ENCODE measurements around the gene TYW3. TPM values are rescaled to one million over a fixed set of nuclear protein-coding genes. Genes with fewer than 3 reads are reported as not detected.

Gene TYW3
- polyA plus RNA-seq, 2 donors, result 9.0 to 15.4 TPM

DNA sequence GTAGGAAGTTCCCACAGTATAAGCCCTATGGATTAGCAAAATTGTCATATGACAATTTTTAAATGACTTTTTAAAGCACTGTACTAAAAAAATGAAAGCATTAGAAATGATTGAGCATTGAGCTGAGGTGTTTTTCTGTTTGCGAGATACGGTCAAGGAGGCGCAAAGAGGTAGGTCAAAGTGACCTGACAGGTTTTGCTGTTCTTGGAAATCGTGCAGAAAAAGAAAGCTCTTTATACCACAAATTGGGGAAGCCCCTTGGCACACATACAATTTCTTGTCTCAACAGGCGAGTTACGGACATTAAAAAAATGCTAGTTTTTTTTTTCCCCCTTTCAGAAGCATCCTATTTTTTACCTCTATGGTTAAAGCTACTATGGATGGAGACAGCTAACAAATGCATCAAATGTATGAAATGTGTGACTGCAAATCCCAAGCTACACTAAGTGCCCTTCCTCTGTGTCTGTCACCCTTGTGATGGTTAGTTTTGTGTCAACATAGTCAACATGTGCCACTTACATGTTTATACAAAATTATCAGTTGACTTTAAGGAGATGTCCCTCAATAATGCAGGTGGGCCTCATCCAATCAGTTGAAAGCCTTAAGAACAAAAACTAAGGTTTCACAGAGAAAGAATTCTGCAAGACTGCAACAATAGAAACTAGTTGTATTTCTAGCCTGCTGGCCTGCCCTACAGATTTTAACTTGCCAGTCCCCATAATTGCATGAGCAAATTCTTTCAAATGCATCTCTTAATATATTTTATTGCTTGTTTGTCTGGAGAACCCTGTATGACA lies 29.4 kb upstream of the TYW3 start:
- Histone ChIP-seq H3K36me3 (ENCODE audit: control insufficient read depth in 2 of 2, insufficient read depth in 2 of 2, low read length in 1 of 2) (no peaks in the 10 kb centered on the region), H3K4me3 (ENCODE audit: low read depth in 1 of 2, low read length in 2 of 2) (no peak overlapping the region), H3K27ac (ENCODE audit: low read depth in 2 of 2, low read length in 1 of 2) (no peak overlapping the region), H3K9me3 (ENCODE audit: control insufficient read depth in 2 of 2, insufficient read depth in 1 of 2, low read depth in 1 of 2, low read length in 1 of 2) (no peaks in the 10 kb centered on the region), H3K27me3 (ENCODE audit: control insufficient read depth in 1 of 2, insufficient read depth in 2 of 2, low read length in 2 of 2) (no peaks in the 10 kb centered on the region), H3K4me1 (ENCODE audit: control insufficient read depth in 2 of 2, insufficient read depth in 2 of 2, low read length in 1 of 2) (no peaks in the 10 kb centered on the region)
- WGBS, 2 donors, result 60 to 66% methylated on average over 6 of the region's 6 CpGs

DNA sequence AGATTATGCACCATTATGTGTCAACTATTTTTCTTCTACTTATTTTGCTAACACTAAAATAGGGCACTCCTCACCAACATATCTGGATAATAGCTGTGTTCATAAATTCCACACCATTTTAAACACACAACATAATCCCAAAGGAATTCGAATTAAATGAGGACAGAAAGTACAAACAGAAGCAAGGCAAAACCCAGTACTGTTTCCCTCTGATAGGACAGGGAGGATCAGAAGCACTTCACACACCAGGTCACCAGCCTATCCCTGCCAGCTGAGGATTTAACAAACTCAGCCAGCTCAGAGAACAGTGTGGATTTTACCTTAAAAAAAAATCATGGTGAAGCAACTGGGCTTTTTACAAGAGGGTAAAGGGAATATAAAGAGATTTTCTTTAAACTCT lies 20.1 kb upstream of the TYW3 start:
- Histone ChIP-seq H3K27me3 (ENCODE audit: control insufficient read depth in 1 of 2, insufficient read depth in 2 of 2, low read length in 2 of 2) (no peaks in the 10 kb centered on the region), H3K9me3 (ENCODE audit: control insufficient read depth in 2 of 2, insufficient read depth in 1 of 2, low read depth in 1 of 2, low read length in 1 of 2) (no peaks in the 10 kb centered on the region), H3K36me3 (ENCODE audit: control insufficient read depth in 2 of 2, insufficient read depth in 2 of 2, low read length in 1 of 2) (peaks cover 5 to 10% of the 10 kb centered on the region in 2 donors), H3K27ac (ENCODE audit: low read depth in 2 of 2, low read length in 1 of 2) (no peak overlapping the region), H3K4me1 (ENCODE audit: control insufficient read depth in 2 of 2, insufficient read depth in 2 of 2, low read length in 1 of 2) (no peaks in the 10 kb centered on the region), H3K4me3 (ENCODE audit: low read depth in 1 of 2, low read length in 2 of 2) (no peak overlapping the region)
- 25 to 44% methylated on average over 1 of the region's 1 CpG for WGBS, 2 donors

DNA sequence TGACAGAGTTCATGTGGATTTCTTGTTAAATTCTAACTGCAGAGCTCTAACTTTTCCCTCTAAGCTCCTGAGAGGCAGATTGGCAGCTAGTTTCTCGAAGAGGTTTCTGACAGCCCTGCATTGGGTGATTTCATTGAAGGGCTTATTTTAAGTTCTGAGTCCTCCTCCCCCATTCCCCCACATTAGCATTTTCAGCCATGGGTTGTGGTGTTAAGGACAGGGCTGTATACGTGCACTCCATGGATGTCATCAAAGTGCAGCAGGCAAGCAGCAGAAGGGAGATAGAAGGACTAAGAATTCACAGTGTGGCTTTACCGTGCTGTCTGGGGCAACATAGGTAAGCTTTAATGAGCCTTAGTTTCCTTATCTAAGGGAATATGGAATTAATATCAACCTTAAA lies 19.1 kb upstream of the TYW3 start:
- WGBS, 2 donors, result 85 to 88% methylated on average over 3 of the region's 3 CpGs
- Histone ChIP-seq H3K27ac (ENCODE audit: low read depth in 2 of 2, low read length in 1 of 2) (no peak overlapping the region), H3K4me3 (ENCODE audit: low read depth in 1 of 2, low read length in 2 of 2) (no peak overlapping the region), H3K9me3 (ENCODE audit: control insufficient read depth in 2 of 2, insufficient read depth in 1 of 2, low read depth in 1 of 2, low read length in 1 of 2) (no peaks in the 10 kb centered on the region), H3K27me3 (ENCODE audit: control insufficient read depth in 1 of 2, insufficient read depth in 2 of 2, low read length in 2 of 2) (no peaks in the 10 kb centered on the region), H3K4me1 (ENCODE audit: control insufficient read depth in 2 of 2, insufficient read depth in 2 of 2, low read length in 1 of 2) (no peaks in the 10 kb centered on the region), H3K36me3 (ENCODE audit: control insufficient read depth in 2 of 2, insufficient read depth in 2 of 2, low read length in 1 of 2) (peaks cover 5 to 10% of the 10 kb centered on the region in 2 donors)

DNA sequence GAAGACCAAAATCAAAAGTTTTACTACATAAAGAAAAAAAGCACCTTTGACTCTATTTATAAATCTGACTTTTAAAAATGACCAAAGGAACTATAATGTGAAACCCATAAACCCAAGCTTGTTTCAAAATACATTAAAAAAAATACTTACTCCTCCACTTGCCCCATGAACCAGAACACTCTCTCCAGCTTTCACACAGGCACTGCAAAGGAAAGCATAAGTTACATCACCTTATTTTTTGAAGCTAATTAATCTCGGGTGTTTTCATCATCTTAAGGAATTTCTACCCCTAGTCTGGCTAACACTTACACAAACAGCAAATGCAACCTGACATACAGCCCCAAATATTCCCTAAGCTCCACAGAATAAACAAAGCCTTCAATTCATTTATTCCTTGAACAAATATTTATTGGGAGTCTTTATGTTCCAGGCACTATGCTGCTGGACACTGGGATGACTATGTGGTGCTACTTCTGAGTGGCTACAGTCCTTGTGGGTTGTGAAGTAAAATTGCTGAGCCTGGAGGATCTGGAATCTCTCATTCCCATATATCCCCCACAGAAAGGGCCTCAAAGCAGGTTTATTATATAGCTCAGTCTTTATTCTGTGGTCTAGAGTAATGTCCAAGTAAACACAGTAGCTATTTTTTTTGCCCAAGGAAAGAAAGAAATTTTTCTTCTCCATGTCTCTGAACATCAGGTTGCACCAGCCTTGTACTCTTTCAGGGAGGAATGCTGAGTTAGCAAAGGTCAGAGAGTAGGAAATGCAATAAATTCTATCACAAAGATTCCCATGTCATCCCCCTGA lies 18.3 kb upstream of the TYW3 start:
- H3K36me3 ChIP-seq (ENCODE audit: control insufficient read depth in 2 of 2, insufficient read depth in 2 of 2, low read length in 1 of 2), result peaks cover 5 to 10% of the 10 kb centered on the region in 2 donors
- H3K27me3 ChIP-seq (ENCODE audit: control insufficient read depth in 1 of 2, insufficient read depth in 2 of 2, low read length in 2 of 2), result no peaks in the 10 kb centered on the region
- no peak overlapping the region for H3K4me3 ChIP-seq (ENCODE audit: low read depth in 1 of 2, low read length in 2 of 2)
- H3K9me3 ChIP-seq (ENCODE audit: control insufficient read depth in 2 of 2, insufficient read depth in 1 of 2, low read depth in 1 of 2, low read length in 1 of 2), result no peaks in the 10 kb centered on the region
- 52 to 64% methylated on average over 1 of the region's 1 CpG for WGBS, 2 donors
- no peaks in the 10 kb centered on the region for H3K4me1 ChIP-seq (ENCODE audit: control insufficient read depth in 2 of 2, insufficient read depth in 2 of 2, low read length in 1 of 2)
- no peak overlapping the region for H3K27ac ChIP-seq (ENCODE audit: low read depth in 2 of 2, low read length in 1 of 2)

- Histone ChIP-seq H3K27ac (ENCODE audit: low read depth in 2 of 2, low read length in 1 of 2) (no peak overlapping the region), H3K4me3 (ENCODE audit: low read depth in 1 of 2, low read length in 2 of 2) (no peak overlapping the region), H3K27me3 (ENCODE audit: control insufficient read depth in 1 of 2, insufficient read depth in 2 of 2, low read length in 2 of 2) (no peaks in the 10 kb centered on the region), H3K4me1 (ENCODE audit: control insufficient read depth in 2 of 2, insufficient read depth in 2 of 2, low read length in 1 of 2) (no peaks in the 10 kb centered on the region), H3K36me3 (ENCODE audit: control insufficient read depth in 2 of 2, insufficient read depth in 2 of 2, low read length in 1 of 2) (peaks cover 5 to 10% of the 10 kb centered on the region in 2 donors), H3K9me3 (ENCODE audit: control insufficient read depth in 2 of 2, insufficient read depth in 1 of 2, low read depth in 1 of 2, low read length in 1 of 2) (no peaks in the 10 kb centered on the region)
- WGBS, 2 donors, result 93 to 94% methylated on average over 1 of the region's 1 CpG
Observed at GRCh38 chr1:74715236-74715502, 17.8 kb upstream of the TYW3 start.

DNA sequence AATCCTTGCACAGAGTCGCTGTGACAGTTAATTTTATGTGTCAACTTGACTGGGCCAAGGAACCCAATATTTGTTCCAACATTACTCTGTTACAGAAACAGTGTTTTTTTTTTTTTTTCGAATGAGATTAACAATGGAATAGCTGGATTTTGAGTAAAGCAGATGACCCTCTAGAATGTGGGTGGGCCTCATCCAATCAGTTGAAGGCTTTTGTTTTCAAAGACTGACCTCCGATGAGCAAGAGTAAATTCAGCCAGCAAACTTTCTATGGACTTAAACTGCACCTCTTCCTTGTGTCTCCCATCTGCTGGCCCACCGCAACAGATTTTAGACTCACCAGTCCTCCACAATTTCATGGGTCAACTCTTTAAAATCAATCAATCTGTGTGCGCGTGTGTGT lies 17.1 kb upstream of the TYW3 start:
- no peaks in the 10 kb centered on the region for H3K27me3 ChIP-seq (ENCODE audit: control insufficient read depth in 1 of 2, insufficient read depth in 2 of 2, low read length in 2 of 2)
- H3K4me3 ChIP-seq (ENCODE audit: low read depth in 1 of 2, low read length in 2 of 2), result no peak overlapping the region
- peaks cover 5 to 10% of the 10 kb centered on the region in 2 donors for H3K36me3 ChIP-seq (ENCODE audit: control insufficient read depth in 2 of 2, insufficient read depth in 2 of 2, low read length in 1 of 2)
- H3K27ac ChIP-seq (ENCODE audit: low read depth in 2 of 2, low read length in 1 of 2), result no peak overlapping the region
- no peaks in the 10 kb centered on the region for H3K9me3 ChIP-seq (ENCODE audit: control insufficient read depth in 2 of 2, insufficient read depth in 1 of 2, low read depth in 1 of 2, low read length in 1 of 2)
- 91 to 97% methylated on average over 6 of the region's 6 CpGs for WGBS, 2 donors
- no peaks in the 10 kb centered on the region for H3K4me1 ChIP-seq (ENCODE audit: control insufficient read depth in 2 of 2, insufficient read depth in 2 of 2, low read length in 1 of 2)

- H3K4me1 ChIP-seq (ENCODE audit: control insufficient read depth in 2 of 2, insufficient read depth in 2 of 2, low read length in 1 of 2), result no peaks in the 10 kb centered on the region
- H3K27me3 ChIP-seq (ENCODE audit: control insufficient read depth in 1 of 2, insufficient read depth in 2 of 2, low read length in 2 of 2), result no peaks in the 10 kb centered on the region
- no peak overlapping the region for H3K4me3 ChIP-seq (ENCODE audit: low read depth in 1 of 2, low read length in 2 of 2)
- 97 to 98% methylated on average over 1 of the region's 1 CpG for WGBS, 2 donors
- no peaks in the 10 kb centered on the region for H3K9me3 ChIP-seq (ENCODE audit: control insufficient read depth in 2 of 2, insufficient read depth in 1 of 2, low read depth in 1 of 2, low read length in 1 of 2)
- H3K27ac ChIP-seq (ENCODE audit: low read depth in 2 of 2, low read length in 1 of 2), result no peak overlapping the region
- peaks cover 5 to 13% of the 10 kb centered on the region in 2 donors for H3K36me3 ChIP-seq (ENCODE audit: control insufficient read depth in 2 of 2, insufficient read depth in 2 of 2, low read length in 1 of 2)
Observed at GRCh38 chr1:74716822-74717221, 16.1 kb upstream of the TYW3 start.

DNA sequence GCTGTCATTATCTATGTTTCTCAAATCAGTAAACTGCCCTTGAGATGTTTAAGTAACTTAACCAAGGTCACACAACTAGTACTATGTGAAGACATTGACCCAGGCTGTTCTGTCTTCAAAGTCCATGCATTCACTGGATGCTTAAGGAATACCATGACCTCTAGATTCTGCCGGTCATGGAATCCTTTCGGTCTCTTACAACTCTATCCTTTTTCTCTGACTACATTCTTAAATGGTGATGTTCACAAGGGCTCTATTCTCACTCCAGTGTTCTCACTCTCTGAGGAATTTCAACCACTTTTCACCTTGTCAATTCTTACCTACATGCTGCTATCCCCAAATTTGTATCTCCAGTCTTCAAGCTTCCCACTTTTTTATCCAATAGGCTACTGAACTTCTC lies 15.3 kb upstream of the TYW3 start:
- Histone ChIP-seq H3K27me3 (ENCODE audit: control insufficient read depth in 1 of 2, insufficient read depth in 2 of 2, low read length in 2 of 2) (no peaks in the 10 kb centered on the region), H3K4me1 (ENCODE audit: control insufficient read depth in 2 of 2, insufficient read depth in 2 of 2, low read length in 1 of 2) (no peaks in the 10 kb centered on the region), H3K4me3 (ENCODE audit: low read depth in 1 of 2, low read length in 2 of 2) (no peak overlapping the region), H3K27ac (ENCODE audit: low read depth in 2 of 2, low read length in 1 of 2) (no peak overlapping the region), H3K9me3 (ENCODE audit: control insufficient read depth in 2 of 2, insufficient read depth in 1 of 2, low read depth in 1 of 2, low read length in 1 of 2) (no peaks in the 10 kb centered on the region), H3K36me3 (ENCODE audit: control insufficient read depth in 2 of 2, insufficient read depth in 2 of 2, low read length in 1 of 2) (peaks cover 10 to 13% of the 10 kb centered on the region in 2 donors)
- WGBS, 2 donors, result 97 to 100% methylated on average over 2 of the region's 2 CpGs

DNA sequence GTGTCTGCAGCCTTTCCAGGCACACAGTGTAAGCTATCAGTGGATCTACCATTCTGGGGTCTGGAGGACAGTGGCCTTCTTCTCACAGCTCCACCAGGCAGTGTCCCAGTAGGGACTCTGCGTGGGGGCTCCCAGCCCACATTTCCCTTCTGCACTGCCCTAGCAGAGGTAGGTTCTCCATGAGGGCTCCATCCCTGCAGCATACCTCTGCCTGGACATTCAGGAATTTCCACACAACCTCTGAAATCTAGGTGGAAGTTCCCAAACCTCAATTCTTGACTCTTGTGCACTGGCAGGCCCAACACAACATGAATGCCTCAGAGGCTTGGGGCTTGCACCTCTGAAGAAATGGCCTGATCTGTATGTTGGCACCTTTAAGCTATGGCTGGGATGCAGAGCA lies 6.9 kb upstream of the TYW3 start:
- Histone ChIP-seq H3K4me1 (ENCODE audit: control insufficient read depth in 2 of 2, insufficient read depth in 2 of 2, low read length in 1 of 2) (peaks cover 0 to 2% of the 10 kb centered on the region in 2 donors), H3K4me3 (ENCODE audit: low read depth in 1 of 2, low read length in 2 of 2) (no peak overlapping the region), H3K9me3 (ENCODE audit: control insufficient read depth in 2 of 2, insufficient read depth in 1 of 2, low read depth in 1 of 2, low read length in 1 of 2) (peaks cover 0 to 3% of the 10 kb centered on the region in 2 donors), H3K27ac (ENCODE audit: low read depth in 2 of 2, low read length in 1 of 2) (no peak overlapping the region), H3K27me3 (ENCODE audit: control insufficient read depth in 1 of 2, insufficient read depth in 2 of 2, low read length in 2 of 2) (no peaks in the 10 kb centered on the region), H3K36me3 (ENCODE audit: control insufficient read depth in 2 of 2, insufficient read depth in 2 of 2, low read length in 1 of 2) (peaks cover 5 to 9% of the 10 kb centered on the region in 2 donors)
- WGBS, 2 donors, result 94 to 96% methylated on average over 1 of the region's 1 CpG
